ENCODE results near the gene SP140.
"Not testable (repeated sequence)": the region's sequence is repeated elsewhere in the genome, so short reads cannot be mapped to it uniquely, and the experiment has no call there.

Gene SP140

DNA sequence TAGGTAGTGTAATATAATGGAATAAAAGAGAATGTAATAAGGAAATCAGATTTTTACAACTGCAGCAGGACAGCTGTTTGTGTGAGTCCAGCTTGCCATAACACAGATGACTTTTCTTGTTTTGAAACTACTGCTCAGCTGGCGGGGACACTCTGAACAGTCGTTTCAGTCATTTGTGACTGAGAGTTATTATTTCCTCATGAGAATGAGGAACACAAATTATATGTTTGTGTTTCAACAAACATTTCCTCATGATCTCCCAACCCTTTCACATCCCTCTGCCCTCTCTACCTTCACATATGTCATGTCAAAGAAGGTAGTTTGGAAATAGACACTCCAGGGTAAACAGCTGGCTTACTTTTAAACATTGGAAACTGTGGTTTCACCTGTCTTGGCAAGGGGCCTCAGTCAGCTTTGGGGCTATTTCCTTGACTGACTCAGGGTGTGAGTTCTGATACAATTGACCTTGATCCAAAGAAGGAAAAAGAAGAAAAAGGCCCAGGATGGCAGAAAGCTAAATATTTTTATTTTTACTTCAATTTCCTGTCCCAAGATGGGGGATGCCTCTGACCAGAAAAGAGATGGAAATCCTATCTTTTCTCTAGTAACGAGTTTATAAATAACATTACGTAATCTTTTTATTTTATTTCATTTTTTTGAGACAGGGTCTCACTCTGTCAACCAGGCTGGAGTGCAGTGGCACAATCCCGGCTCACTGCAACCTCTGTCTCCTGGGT lies 102.0 kb downstream of the SP140 start:
- no peak for DNase-seq

DNA sequence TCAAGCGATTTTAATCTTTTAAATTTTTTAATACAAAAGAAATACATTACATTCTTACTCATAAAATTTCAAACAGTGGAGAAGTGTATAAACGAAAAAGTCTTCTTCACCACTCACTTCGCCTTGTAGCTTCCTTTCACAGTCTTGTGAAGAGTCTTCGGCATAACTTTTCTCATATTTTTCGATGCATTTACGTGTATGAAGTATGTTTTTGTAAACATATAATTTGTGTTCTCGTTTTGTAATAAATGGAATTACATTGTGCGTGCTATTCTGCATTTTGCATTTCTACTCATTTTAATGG lies 102.6 kb downstream of the SP140 start:
- no peak for DNase-seq

DNA sequence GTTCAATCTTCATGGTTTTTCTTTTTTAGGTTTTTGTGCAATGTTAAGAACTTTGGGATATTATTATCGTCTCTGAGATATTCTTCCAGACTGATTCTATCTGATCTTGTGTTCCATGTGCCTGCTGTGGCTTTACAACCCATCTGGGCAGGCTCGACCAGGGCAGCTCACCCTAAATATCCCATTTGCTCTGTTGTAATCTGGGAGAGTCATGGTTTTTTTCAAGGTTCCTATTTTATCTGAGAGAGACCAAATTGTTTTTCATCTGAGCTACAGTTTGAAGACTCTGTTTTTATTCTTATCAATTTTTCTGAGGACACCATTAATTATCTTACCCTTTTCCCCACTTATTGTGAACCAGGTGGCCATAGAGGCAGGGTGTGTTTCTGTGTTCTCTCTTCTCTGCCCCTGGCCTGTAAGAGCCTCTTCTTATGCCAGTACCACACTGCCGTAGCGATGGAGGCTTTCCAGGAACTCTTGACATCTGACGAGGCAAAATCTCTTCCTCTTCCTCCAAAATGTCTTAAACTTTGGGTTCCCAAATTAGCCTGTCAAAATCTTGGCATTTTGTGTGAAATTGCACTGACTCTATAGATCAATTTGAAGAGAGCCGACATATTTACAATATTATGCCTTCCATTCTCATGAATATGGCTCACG lies 104.5 kb downstream of the SP140 start:
- DNase-seq, result no peak

DNA sequence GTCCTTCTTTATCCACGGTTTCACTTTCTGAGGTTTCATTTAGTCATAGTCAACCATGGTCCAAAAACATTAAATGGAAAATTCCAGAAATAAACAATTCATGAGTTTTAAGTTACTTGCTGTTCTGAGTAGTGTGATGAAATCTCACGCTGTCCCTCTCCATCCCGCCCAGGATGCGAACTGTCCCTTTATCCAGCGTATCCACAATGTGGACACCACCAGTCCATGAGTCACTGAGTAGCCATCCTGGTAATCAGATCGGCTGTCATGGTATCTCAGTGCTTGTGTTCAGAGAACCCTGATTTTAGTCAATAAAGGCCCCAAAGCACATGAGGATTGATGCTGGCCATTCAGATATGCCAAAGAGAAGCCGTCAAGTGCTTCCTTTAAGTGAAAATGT lies 105.2 kb downstream of the SP140 start:
- DNase-seq, result no peak

DNA sequence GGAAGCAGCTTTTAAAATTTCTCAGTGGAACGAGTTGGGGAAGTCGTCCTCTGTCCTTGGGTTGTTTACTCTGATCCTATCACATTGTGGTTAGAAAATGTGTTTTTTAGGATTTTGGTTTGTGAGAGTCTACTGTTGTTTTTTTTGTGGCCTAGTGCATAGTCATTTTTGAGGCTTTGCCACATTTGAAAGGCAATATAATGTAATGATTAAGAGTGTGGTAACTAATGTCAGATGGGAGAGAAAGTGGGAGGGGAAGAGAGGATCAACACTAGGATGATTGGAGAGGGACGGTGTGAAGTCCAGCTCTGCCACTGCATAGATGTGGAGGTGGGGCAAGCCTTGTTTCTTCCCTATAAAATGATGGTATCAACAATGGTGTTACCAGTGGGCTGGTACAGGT lies 109.9 kb downstream of the SP140 start:
- DNase-seq, result no peak

DNA sequence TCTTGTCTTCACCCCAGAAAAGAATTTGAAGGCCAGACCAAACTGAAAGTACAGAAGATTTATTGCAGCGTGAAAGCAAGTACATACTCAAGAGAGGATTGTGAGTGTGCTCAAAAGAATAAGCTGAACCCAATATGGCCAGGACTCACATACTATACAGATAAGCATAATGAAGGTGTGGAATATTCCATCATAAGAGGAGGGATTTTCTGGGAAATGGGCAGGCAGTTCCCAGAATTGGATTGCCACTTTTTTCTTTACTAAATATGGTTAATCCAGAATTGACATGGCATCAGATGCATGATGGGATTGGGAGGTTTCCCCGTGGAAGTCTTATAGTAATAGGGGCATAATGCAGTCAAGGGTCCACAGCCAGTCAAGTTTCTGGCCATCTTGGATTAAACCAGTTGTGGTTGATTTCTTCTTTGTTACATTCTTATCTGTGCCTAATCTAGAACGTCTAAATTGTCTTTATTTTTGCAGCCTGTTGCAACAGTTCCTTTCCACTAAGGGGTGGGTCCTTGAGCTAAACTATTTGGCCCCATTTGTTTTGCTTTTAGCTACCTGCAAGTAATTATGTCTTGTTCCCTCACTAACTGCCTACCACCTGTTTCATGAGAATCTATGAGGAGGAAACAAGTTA lies 110.4 kb downstream of the SP140 start:
- no peak for DNase-seq

DNA sequence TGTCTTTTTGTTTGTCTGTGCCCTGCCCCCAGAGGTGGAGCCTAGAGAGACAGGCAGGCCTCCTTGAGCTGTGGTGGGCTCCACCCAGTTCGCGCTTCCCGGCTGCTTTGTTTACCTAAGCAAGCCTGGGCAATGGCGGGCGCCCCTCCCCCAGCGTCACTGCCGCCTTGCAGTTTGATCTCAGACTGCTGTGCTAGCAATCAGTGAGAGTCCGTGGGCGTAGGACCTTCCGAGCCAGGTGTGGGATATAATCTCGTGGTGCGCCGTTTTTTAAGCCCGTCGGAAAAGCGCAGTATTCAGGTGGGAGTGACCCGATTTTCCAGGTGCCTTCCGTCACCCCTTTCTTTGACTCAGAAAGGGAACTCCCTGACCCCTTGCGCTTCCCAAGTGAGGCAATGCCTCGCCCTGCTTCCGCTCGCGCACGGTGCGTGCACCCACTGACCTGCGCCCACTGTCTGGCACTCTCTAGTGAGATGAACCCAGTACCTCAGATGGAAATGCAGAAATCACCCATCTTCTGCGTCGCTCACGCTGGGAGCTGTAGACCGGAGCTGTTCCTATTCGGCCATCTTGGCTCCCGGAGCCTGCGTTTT lies 116.5 kb downstream of the SP140 start:
- not testable (repeated sequence) for DNase-seq

DNA sequence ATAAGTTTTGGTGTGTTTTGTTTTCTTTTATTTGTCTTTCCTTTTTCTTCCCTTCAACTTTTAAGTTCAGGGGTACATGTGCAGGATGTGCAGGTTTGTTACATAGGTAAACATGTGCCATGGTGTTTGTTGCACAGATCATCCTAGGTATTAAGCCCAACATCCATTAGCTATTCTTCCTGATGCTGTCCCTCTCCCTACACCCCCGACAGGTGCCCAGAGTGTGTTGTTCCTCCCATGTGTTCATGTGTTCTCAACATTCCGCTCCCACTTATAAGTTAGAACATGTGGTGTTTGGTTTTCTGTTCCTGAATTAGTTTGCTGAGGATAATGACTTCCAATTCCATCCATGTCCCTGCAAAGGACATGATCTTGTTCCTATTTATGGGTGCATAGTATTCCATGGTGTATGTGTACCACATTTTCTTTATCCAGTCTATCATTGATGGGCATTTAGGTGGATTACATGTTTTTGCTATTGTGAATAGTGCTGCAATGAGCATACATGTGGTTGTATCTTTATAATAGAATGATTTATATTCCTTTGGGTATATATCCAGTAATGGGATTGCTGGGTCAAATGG lies 117.6 kb downstream of the SP140 start:
- DNase-seq, result not testable (repeated sequence)

DNA sequence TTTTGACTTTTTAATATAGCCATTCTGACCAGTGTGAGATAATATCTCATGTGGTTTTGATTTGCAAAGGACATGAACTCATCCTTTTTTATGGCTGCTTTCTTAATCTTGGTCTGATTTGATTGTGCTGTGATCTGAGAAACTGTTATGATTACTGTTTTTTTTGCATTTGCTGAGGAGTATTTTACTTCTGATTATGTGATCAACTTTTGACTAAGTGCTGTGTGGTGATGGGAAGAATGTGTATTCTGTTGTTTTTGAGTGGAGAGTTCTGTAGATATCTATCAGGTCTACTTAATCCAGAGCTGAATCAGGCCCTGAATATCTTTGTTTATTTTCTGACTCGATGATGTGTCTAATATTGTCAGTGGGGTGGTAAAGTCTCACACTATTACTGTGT lies 118.2 kb downstream of the SP140 start:
- no peak for DNase-seq

DNA sequence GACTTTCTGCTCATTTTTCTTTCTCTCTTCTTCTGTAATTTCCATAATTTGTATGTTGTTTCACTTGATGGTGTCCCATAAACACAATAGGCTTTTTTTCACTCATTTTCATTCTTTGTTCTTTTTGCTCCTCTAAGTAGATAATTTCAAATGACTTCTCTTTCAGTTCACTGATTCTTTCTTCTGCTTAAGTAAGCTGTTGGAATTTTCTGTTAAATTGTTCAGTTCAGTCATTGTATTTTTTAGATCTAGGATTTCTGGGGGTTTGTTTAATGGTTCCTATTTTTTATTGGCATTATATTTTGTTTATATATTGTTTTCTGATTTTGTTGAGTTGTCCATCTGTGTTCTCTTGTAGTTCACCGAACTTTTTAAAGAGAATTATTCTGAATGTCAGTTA lies 120.9 kb downstream of the SP140 start:
- DNase-seq, result no peak

DNA sequence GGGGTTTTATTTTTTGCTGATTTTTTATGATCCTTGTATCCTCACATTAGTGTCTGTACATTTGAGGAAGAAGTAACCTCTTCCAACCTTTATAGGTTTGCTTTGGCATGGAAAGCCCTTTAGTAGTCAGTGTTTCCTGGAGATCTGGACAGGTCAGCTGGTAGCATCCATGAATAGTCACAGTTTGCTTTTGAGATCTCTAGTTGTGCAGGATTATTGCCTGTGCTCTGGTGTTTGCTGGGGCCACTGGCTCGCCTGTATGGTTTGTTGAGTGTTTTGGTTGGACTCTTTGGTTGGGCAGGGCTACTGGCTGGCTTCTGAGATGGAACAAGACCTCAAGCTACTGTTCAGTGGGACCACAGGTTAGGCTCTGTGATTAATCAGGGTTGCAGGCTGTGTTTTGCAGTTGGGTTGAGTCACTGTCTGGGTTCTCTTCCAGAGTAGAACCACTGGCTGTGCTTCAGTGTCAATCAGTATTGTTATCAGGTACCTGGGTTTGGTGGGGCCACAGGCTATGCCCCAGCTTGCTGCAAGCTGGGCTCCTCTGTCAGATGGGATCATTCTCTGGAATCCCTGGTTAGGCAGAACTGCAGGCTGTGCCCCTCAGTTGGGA lies 121.5 kb downstream of the SP140 start:
- DNase-seq, result no peak

DNA sequence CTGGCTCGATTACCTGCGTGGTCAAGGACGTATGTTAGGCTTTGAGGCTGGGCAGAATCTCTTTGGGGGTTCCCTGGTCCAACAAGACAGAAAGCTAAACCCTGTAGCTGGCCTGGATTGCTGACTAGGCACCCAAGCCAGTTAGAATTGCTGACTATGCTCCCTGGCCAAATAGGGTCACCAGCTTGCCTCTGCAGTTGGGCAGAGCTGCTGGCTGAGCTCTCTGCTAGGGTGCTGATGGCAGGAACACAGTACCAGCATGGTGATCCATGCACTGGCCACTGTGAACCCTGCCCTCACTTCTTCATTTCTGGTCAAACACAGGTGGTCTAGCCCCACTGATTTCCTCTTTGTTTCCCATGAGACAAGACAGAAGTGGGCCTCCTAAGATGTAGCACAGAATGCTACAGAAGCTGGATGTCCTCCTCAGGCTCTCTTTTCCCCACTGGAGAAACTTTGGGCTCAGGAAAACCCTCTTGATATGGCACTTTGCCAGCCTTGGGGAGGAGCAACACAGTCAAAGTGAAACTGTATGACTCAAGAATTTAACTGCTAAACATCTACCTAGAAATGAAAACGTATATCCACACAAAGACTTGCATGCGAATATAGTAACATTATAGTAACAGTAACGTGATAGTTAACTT lies 122.2 kb downstream of the SP140 start:
- no peak for DNase-seq

DNA sequence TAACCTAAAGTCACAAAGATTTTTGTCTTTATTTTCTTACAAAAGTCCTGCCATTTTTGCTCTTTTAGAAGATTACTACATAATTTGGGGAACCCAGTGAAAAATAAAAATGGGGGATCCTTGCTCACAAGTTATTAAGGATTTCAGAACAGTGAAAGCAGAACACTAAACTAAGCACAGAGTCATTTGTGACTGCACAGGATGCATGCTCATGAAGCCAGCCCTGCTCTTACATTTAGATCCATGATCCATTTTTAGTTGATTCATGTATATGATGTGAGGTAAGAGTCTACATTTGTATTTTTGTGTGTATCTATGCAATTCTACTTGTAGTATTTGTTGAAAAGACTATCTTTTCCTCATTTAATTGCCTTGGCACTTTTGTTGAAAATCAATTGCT lies 123.3 kb downstream of the SP140 start:
- DNase-seq, result no peak

DNA sequence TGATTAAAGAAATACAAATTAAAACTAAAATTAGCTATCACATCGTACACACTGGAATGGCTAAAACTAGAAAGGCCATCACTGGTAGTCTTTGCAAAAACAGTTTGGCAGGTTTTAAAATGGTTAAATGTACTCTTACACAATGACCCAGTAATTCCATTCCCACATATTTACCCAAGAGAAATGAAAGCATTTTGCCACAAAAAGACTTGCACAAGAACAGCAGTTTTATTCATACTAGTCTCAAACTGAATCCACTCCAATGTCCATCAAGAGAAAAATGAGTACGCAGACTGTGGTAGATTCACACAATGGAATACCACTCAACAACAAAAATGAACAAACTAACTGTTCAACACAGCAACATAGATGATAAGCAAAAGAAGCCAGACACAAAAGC lies 130.5 kb downstream of the SP140 start:
- DNase-seq, result no peak

DNA sequence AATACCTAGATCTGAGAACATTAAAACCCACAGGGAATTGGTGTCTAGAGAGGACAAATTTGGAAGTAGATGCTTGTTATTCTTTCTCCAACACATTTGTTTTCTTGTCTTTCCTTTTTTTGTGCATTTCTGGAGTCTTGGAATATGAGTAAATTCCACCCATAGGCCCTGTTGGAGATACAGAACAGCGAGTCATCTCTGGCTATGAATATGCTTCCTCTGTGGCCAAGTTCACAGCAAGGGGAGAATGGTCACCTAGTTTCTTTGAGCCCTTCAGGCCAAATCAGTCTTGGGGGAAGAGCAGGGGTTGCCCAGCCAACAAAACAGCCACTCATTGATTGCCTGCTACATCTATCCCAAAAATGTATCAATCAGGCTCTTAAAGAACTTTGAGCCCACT lies 132.8 kb downstream of the SP140 start:
- DNase-seq, result no peak

DNA sequence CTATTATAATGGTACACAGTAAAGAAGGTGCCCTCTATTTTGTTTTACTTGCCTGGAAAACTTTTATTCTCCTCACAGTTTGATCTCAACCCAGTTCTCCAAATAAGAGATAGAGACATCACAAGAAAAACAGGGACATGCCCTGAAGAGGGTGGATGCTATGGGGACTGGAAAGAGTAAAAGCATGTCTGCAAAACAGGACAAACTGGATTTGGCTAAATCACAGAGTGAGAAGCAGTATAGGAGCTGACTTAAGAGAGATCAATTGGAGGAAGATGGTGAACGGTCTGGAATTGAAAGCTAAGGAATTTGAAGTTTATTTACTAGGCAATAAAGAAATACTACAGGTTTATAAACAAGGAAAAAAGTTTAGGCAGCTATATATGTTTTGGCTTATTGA lies 134.5 kb downstream of the SP140 start:
- no peak for DNase-seq

DNA sequence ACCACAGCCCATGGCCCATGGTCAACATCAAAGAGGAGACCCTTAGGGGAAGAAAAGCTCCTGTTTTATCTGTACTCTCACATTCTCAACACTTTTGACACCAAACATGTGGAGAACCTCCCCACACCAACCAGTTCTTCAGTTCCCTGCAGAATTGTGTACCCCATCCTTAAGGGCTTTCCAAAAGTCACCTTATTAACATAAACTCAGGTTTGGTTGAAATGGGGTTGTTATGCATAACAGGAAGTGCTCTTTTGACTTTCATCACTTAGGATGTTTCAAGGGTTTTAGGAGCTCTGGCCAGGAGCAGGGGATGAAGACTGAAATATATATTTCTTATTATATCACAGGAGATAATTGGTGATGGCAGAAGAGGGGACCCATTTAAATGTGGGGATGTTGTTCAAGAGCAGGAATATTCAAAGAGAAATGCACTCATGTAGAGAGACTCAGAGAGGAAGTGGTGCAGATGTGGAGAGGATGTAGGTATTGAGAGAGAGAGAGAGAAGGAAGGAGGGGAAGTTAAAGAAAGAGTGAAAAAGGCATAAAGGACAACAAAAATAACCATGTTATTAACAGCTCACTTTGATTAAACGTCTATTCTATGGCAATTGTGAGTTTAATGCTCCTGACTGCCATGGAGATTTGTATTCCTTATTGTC lies 136.6 kb downstream of the SP140 start:
- no peak for DNase-seq
